Ureter (tissue), 1 donor: Measurements from ENCODE around the gene CLIP2. TPM values are rescaled to one million over a fixed set of nuclear protein-coding genes. Genes with fewer than 3 reads are reported as not detected.
A peak's percentile ranks its signal among the peaks of the same experiment; 100 is the strongest.

Source experiments
- DNase-seq: peaks from one replicate; pipeline ENCODE4 v3.0.0-alpha.2; 2020; ENCODE audit warnings: low spot score
- total RNA-seq: library from RNA; stranded (reverse); gene quantifications from one replicate; pipeline ENCODE4 v1.2.4, GENCODE V29; 2023
- donor health status: DM: yes; HTN: yes; CAD: no.

The CLIP2 gene
- total RNA-seq, 1 donor from 2014 or later, result 20.0 TPM

DNA sequence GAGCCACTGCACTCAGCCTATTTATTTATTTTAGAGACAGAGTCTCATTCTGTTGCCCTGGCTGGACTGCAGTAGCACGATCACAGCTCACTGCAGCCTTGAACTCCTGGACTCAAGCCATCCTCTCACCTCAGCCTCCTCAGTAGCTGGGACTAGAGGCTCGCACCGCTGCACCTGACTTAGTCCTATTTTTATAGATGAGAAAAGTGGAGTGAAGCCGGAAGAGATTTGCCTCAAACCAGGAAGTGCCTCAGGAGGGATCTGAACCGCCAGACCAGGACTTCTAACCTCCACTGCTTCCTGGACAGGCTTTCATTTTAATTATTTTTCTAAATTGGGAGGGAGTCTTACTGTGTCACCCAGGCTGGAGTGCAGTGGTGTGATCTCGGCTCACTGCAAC lies 17.5 kb upstream of the CLIP2 start:
- DNase-seq, result no peak

DNA sequence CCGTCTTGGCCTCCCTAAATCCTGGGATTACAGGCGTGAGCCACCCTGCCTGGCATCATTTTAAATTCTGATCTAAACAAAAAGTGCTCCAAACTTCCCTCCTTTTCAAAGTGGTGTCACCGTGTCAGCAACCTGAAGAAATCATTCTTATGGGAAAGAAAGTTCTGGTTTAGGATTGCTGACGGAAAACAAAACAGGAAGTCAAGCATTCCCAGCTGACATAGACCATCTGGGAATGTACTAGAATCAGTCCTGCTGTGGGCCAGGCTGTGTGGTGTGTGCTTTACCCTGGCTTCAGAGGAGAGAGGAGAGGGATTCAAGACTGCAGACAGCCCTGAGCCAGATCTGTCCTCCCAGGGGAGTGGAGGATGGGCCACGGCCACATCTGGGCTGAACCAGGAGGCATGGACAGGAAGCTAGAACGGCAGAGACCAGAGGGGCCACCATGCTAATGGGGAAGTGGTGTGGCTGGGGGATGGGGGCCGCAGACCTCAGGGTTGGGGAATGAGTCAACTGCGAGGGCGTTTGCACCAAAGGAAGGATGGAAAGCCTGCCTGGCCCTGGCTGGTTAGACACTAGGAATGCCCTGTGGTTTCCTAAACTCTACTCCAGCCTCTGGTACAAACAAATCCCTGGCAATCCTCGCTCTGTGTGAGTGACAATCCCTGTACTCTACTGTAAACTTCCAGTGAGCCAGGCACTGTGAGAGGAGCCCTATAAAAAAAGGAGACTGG lies 16.7 kb upstream of the CLIP2 start:
- DNase-seq, result peak; percentile 61

DNA sequence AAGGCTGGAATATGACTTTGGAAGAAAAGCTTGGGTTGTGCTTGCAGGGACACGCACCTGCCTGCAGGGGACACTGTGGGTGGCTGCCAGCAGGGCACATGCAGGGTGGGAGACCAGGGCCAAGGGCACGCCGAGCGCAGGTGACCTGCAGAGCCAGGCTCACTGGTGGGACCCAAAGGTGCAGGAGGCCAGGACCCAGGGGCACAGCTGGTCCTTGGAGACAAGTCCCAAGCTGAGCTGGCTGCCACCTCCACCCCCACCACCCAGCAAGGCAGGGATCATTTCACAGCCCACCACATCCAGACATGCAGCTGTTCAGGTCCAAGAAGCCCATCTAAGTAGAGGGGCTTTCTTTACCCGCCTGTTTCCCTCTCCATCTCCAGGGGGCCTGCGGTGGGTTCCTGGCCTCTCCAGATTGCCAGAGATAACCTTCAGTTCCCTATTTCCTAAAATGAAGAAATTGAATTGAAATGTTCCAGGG lies 13.8 kb upstream of the CLIP2 start:
- DNase-seq, result no peak

DNA sequence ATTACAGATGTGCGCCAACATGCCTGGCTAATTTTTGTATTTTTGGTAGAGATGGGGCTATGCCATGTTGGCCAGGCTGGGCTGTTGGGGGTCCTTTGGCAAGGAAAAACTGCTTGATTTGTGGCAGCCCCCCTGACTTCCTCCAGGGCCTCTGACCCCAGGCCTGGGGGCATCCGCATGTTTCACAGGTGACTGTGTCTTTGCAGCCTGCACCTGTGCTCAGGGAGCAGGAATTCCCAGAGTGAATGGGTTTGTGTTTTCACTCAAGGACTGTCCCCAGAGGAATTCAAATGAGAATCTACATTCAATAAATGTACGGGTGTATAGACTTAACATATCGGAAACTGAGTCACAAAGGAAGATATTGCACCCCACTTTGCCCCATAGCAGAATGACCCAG lies 11.6 kb upstream of the CLIP2 start:
- DNase-seq, result no peak

DNA sequence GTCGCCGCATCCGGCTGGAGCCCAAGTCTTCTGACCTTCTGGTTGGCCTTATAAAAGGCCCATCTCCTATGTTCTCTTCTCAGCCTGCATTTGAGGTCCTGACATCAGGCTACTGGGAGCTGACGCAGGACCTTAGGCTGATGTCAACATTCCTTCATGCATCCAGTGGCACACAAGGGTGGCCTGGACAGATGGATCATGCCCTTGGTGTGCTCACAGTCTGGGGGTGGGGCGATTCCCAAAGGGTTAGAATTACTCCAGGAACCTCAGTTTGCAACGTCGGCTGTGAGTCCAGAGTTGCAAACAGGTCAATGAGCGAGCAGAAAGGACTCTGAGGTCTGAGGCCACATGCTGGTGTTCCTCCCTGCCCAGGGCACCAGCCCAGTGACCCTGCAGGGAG lies 8.2 kb upstream of the CLIP2 start:
- no peak for DNase-seq

DNA sequence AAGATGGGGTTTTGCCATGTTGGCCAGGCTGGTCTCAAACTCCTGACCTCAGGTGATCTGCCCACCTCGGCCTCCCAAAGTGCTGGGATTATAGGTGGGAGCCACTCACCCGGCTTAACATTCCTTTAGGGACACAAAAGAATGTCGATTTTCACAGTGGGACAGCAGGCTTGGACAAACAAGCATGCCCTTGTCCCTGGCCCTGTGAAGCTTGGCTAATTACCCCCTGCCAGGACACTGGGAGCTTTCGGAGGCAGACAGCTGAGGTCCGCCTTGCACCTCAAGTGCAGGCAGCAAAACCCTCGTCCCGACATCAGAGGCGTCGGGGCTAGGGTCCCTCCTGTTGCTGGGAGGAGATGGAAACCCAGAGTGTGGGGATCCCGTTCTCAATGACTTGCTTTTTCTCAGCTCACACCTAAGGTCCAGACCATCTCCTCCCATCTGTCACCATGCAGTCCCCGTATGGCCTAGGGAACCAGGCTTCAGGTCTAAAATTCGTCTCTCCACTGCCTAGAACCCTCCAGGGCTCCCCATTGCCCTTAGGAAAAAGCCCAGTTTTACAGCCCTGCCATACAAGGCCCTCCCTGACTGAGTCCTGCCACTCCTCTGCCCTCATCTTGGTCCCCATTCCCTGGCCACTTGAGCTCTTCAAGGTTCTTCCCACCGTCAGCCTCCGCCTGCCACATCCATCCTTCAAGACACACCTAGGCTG lies 6.3 kb upstream of the CLIP2 start:
- no peak for DNase-seq

DNA sequence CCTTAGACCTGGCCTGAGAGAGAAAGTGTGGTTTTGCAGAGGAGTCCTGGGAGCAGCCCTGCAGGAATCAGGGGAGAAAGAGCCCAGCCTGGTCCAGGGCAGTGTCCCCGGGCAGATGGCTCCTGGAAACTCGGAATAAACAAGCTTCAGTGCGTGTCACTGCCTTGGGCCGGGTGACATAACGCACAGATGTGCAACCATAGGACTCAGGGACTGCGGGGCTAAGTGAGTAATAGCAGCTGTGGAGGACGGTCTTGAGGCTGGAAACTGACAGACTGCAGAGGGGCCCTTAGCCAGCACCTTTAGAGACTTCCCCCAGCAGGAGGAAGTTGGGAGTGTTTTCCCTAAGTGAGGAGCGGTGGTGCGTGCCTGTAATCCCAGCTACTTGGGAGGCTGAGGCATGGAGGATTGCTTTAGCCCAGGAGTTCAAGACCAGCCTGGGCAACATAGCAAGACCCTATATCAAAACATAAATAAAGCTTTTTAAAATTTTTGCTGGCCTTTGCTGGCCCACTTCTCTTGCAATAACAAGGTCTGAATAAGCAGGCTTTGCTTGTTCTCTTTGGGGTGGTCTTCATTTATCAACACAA lies 5.3 kb upstream of the CLIP2 start:
- DNase-seq, result no peak

DNA sequence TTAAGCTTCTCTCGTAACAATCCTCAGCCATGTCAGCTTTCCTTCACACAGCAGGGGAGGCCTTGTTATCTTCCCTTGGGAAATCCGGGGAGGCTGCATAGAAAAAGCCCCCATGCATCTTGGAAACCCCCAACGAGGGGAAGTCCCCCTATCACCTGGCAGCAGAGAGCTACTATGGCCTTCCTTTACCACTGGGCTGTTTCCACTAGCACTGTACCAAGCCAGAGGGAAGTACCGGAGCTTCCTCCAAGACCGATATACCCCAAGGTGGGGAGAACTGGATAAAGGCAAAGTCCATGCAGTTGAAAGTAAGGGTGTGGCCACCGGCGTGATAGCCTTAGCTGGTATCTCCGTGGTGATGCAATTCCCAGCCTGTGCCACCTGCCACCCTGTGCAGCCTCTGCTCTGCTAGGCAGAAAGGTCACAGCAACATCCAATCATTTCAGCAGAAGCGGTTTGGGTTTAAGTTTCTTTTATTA lies 4.4 kb upstream of the CLIP2 start:
- no peak for DNase-seq

DNA sequence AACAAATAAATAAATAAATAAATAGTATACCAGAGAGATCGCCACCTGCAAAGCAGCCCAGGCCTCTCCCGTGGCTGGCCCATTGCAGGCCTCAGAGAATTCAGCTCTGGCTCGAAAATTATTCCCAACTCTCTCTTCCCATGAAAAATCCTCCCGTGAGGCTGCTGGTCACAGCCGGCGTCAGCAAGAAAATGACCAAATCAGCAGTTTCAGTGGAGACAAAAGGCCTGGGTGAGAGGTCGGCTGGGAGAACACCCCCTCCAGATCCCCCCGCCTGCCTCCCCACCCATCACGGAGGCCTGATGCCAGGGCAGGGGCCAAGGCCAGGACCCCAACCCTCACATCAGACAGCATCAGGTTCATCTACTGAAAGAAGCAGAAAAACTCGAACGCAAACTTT lies 3.1 kb upstream of the CLIP2 start:
- DNase-seq, result no peak

DNA sequence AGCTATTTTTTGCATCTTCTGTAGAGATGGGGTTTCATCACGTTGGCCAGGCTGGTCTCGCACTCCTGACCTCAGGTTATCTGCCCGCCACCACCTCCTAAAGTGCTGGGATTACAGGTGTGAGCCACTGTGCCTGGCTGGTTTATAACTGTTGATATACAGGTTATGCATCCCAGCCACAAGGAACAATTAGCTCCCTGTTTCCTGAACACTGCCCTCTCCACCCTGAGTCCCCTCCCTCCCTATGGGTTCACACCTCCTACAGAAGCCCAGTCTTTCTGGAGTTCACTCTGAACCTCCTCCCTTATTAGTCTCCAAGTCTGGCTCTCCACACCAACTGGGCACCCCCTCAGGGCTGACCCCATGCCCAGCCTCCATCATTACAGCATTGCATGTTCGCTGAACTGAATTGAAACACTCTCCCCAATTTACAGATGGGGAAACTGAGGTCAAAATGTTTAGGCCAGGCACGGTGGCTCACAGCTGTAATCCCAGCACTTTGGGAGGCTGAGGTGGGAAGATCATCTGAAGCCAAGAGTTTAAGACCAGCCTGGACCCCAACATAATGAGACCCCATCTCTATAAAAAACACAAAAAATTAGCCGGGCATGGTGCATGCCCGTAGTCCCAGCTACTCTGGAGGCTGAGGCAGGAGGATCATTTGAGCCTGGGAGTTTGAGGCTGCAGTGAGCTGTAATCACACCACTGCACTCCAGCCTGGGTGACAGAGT lies 1.7 kb upstream of the CLIP2 start:
- DNase-seq, result no peak

DNA sequence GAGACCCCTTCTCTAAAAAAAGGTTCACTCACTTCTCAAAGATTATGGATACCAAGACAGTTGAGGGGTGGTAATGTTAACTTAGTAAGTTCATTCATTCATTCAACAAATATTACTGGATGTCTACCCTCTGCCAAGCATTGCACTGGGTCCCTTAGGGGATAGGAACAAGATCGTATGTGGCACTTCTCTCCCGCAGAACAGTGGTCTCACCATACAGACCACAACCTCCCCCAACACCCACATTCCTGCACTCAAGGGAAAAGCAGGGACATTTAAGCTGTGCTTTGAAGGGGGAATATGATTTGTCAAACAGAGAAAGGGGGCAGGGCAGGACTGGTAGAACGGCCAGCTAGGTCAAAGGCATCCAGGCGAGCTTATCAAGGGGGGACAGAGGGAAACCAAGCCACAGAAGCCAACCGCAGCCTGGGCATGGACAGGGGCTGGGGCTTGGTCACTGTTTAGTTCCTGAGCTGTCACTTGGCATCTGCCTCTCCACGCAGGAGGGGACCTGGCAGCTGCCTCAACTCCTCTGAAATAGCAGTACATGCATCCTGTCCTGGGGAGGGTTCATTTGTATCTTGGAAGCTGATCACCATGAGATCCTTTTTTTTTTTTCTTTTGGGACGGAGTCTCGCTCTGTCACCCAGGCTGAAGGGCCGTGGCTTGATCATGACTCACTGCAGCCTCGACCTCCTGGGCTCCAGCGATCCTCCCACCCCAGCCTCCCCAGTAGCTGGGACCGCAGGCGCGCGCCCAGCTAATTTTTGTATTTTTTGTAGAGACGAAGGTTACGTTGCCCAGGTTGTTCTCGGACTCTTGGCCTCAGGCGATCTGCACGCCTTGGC lies 949 bp upstream of the CLIP2 start:
- DNase-seq, result no peak

DNA sequence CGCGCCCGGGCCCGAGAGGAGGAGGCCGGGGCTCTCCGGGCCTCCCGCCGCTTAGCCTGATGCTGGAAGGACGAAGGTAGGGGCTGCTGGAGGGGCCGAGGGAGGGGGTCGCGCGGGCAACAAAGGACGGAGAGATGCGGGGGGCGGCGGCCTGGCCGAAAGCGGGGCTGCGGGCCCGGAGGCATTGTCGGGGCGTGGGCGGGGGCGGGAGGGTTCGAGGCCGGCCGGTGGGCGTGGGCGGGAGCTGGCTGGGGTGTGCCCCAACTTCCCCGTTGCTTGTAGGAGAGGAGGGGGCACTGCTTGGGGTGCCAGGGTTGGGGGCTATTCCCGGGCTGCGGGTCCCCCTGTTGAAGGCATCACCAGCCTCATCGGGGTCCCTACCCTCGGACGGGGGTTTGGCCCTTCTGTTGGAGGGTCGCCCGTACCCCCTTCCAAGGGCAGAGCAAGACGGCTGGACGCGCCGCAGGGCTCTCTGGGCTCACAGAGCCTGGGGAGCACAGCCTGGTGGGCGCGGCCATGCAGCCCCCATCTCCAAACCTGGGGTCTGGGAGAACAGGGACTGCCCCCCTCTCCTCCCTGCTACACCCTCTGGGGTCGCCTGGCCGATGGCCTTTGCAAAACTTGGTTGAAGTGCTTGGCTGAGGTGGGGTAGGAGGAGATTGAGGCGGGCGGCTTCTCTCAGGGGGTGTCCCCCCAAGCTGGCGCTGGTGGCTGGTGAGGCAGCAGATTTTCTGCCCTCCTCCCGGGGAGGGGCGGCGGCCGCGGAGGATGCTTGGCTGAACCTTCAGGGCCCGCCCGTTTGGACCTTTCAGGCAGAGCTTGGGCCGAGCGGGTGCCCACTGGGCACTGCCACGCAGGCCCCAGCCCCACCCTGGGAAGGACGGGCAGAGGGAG lies 699 bp downstream of the CLIP2 start:
- peak; percentile 59 for DNase-seq

DNA sequence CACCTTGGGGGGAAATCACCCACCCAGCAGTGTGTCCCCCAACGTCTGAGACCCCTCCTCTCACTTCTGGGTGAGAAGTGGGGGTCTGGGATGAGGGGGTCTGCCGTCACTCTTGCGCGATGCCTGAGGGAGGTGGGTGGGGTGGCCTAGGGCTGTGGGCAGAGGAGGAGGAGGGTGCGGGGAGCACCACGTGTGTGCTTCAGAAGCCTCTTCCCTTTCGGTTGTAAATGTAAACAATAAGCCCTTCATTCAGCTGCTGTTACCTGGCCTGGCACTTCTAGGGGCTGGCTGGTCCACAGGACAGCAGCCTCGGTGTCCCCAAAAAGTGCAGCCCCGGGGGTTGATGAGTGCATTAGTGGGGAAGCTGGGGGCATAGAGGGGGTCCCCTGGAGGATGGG lies 1.3 kb downstream of the CLIP2 start:
- no peak for DNase-seq

DNA sequence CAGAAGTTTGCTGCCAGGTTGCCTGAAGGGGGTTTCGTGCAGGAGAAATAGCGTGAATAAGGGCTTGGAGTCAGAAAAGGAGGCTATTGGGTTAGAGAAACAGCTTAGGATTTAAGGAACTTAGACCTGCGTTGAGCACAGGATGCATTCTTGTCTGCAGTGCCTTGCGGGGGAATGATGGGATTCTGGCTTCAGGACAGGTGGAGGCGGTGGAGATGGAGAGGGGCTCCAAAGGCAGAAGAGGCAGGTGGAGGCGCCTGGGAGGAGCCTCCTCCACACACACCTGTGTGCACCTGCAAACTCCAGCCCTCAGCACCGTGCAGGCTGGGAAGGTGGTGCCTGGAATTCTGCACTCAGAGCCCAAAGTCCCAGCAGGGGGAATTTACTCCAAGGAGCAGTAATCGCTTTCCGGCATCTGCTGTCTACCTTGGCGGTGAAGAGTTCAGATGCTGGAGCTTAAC lies 1.8 kb downstream of the CLIP2 start:
- no peak for DNase-seq

DNA sequence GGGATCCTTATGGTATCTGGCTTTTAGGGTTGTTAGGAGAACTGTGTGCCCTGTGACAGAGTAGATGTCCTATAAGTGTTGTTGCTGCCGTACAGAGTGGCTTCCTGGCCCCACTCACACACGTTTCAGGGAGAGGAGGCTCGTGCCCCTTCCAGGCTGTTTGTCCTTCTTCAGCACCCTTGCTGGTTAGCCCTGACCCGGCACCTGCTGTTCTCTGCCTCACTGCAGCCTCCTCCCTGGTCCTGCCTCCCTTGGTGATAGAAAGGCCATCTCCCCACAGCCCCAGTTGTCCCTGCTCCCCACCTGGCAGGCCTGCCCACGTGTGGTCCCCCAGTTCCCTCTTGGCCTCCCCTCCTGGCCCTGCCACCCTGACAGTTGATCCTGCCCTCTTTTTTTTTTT lies 2.3 kb downstream of the CLIP2 start:
- no peak for DNase-seq

DNA sequence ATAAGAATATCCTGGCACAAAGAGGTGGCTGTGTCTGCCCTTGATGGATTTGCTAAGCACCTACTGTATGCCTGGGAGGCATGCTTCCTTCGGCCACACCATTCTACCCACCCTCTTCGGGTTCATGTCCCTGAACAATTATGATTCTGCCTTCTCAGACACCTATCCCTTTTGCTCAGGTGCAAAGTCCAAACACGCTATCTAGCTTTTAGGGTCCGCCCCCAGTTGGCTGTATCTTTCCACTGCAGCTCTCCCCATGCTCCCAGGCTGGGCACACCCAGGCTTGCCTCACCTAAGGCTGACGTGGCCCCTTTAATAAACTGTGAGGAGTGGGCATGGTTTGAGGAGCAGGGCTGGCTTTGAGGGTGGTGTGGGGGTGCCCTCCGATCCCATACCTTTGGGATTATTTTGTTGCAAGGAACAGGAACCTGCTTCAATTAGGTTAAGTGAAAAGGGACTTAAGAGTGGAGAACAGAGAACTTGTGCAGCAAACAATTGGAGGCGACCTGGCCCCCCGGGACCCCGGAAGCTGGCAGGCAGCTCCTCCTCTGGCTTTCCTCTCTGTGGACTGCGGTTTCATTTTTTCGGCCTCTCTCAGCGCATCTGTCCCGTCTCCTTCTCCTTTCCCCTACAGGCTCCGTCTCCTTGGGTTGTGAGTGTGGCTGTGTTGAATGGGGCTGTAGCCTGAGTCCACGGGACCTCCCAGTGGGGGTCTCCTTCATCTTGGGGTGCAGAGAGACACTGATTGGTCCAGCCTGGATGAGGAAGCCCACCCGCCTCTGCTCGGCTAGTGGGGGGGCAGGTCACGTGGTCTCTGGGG lies 3.8 kb downstream of the CLIP2 start:
- no peak for DNase-seq

DNA sequence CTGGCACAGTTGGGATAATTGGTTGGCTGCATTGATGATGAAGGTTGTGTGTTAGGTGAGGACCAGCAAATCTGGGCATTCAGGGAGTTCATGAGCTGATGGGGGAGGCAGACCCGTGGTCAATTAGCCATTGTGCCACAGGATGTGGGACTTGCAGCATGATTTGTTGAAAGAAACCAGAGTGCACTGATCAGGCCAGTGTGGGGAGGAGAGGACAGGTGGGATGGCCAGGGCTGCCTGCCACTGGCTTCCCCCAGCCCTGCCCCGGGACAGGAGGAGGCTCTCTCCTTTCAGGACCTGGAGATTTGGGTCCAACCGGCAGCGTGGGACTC lies 4.3 kb downstream of the CLIP2 start:
- DNase-seq, result no peak

DNA sequence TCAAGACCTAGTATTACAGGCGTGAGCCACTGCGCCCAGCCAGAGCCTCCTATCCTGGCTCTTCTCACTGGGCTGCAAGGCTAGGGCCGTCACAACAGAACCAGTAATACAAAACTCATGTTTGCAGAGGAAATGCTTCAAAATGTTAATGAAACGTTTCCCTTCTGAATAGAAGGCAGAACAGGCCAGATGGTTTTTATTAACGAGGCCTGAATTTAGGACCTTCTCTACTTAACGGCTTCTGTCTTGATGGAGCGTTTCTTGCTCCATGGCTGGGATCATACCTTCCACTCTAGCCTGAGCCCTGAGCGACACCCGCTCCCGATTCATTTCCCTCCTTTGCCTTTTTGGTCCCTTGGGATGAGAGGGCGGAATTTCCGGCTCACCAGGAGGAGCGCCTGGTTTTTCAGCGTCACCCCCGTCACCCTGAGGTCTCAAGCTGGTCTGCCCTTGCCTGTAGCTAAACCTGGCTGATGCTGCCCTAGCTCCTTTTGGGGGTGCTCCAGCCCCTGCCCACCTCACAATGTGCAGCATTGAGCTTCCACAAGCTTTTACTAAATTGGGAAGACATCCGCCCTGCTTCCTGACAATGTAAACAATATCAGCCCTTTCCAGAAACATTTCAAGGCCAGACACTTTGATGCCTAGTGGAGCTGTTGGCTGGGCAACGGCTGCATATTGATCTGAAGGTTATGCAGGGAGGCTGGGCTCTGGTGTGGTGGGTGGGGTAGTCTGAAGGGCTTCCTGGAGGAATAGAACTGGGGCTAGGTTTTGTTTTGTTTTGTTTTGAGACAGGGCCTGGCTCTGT lies 5.2 kb downstream of the CLIP2 start:
- no peak for DNase-seq
